HG03139 (cell line): ENCODE data around the gene CT47C1.

Source experiments
- ATAC-seq: cut with Tn5 transposase; IDR thresholded peaks from one replicate; pipeline ENCODE4 v1.9.1; 2021; ENCODE audit not compliant: unreplicated experiment

Gene CT47C1

GRCh38 chrX:119073200-119073905 is 560 bp downstream of the CT47C1 start:
- ATAC-seq = no peak

- no peak for ATAC-seq
Measured at GRCh38 chrX:119073911-119074310, 1.1 kb downstream of the CT47C1 start.

DNA sequence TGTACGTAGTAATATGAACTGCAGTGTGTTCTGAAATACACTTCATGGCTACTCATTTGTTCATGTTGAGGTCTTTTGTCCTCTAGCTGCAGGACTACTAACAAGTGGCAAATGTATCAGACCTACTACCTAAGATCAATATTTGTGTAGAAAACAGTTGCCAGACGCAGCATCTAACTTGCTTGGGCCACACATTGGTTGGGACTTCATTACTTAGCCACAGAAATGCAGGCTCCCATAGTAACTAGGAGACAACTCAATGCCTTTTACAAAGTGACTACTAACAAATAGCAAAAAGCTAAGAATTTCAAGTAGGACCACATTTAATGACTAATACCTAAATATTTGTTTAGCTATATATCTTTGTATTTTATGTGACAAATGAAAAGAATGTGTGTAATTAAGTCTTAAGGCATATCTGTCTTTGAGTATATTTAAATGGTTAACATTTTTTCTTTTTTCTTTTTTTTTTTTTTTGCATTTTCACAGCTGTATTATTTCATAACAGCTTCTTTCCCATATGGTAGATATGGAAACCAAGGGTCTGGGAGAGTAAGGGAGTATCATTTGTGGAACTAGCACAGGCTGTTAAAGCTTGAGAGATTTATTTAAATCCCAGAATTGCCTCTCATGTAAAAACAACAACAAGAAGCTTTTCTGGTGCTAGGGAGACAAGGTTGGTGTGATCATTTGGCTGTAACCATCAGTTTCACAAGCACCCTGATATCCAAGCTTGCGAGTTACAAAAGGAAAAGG is 2.7 kb downstream of the CT47C1 start:
- ATAC-seq = no peak

DNA sequence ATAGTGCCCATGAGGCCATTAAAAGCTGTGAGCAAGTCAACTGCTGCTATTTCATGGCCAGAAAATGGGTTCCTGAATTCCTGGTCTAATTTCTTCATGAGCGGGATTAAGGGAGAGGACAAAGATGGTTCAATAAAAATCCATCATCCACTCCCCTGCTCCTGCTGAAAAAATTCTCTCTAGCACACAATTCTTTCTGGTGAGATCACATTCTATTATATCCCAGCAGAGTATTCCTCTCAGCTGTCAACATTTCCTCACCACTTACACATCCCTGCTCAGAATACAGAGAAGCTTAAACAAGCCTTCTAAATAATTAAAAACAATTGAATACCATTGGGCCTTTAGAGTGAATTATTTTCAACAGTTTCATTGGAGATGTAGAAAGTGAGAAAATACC is 9.5 kb downstream of the CT47C1 start:
- no peak for ATAC-seq

DNA sequence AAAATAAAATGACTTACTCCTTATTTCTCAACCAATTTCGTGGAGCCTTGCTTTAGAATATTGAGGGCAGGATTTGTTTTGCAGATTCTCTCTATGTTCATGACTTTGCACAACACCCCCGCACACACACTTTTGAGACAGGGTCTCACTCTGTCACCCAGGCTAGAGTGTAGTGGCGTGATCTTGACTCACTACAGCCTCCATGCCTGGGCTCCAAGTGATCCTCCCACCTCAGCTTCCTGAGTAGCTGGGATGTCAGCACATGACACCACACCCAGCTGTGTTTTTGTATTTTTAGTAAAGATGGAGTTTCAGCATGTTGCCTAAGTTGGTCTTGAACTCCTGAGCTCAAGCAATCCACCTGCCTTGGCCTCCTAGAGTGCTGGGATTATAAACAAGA is 12.0 kb downstream of the CT47C1 start:
- no peak for ATAC-seq

DNA sequence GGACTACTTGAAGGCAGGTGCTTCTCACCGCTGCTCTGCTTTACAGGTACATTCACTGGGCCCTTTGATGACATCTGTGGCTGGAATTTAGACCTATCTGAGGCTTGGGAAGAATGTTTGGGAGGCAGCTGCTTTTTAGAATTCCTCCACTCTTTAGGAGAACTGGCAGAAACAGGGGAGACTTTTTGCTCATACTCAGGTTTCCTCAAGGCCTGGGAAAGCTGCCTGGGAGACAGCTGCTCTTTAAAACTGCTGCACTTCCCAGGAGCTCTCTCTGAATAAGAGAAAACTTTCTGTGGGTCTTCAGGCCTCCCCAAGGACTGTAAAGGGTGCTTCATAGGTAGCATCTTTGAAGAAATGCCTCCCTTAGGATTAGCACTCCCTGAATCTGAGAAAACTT is 14.3 kb downstream of the CT47C1 start:
- ATAC-seq = no peak

DNA sequence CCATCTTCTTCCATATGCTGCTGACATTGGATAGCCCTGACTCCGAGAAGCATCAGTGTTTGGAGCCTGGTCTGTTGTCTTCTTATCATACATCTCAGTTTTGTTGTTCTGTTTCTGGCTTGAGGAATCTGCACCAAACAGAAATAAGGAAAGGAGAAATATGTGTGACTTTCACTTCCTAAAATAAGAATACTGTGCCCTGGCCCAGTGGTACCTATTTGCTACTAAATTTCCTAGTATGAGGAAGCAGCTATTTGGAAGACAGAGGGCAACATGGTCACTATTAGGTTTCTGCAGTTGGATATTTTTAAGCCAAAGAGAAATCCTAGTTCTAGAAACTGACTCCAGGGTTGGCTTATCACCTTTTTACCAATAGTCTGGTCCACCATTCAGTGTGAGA is 16.8 kb downstream of the CT47C1 start:
- no peak for ATAC-seq

DNA sequence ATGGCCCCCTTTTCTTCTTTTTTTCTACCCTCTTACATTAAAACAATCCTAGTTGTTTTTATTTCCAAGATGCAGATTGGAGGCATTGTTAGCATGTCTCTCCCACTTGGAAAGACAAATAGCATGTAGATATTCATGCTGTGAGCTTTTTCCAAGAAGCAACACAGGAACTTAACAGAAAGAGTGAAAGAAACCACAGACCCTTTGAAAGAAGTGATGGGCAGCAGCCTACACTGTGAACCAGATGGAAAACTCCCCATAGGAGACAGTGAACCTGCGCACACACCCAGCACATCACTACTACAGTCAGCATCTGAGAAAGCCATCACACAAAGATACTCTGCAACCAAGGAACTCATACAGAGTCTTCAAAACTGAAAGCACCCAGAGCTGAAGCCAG is 17.8 kb downstream of the CT47C1 start:
- ATAC-seq = no peak

GRCh38 chrX:119093991-119094735 is 21.4 kb downstream of the CT47C1 start:
- no peak for ATAC-seq

- ATAC-seq = no peak
Measured at GRCh38 chrX:119094819-119095218, 22.0 kb downstream of the CT47C1 start.

- ATAC-seq = no peak
Measured at GRCh38 chrX:119095936-119096335, 23.1 kb downstream of the CT47C1 start.

DNA sequence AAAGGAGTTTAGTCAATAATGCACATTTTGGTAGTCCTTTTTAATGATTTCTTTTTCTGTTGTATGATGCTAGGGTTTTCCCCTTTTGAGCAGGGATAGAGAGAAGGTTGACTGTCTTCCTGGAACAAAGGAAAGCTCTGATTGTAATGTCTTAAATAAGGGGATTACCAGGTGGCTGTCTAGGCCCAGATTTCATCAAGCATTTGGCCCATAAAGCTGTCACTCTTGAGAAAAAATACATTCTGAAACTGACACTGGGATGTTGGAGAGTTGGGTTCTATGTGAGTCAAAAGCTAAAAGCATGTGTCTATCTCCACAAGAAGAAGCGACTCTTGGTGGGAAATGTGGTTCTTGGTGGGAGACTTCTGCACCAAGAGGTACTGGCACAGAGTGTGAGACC is 28.4 kb downstream of the CT47C1 start:
- no peak for ATAC-seq

DNA sequence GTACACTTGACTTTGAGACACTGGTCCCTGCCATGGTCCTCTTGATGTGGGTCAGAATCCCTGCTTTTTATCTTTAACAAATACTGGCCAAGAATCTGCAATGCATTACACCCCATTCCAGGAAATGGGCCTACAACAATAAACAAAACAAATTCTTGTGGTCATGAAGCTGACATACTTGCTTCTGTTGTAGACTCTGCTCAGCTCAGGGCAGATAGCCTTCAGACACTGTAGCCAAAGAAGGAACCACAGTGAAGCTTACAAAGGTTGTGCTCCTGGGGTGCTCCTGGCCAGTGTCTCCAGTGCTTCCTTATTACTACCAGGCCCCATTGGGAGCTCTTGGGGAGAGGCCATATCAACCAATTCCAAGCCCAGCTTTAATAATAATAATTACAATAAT is 33.0 kb downstream of the CT47C1 start:
- ATAC-seq = no peak

- no peak for ATAC-seq
Measured at GRCh38 chrX:119107206-119107605, 34.4 kb downstream of the CT47C1 start.

DNA sequence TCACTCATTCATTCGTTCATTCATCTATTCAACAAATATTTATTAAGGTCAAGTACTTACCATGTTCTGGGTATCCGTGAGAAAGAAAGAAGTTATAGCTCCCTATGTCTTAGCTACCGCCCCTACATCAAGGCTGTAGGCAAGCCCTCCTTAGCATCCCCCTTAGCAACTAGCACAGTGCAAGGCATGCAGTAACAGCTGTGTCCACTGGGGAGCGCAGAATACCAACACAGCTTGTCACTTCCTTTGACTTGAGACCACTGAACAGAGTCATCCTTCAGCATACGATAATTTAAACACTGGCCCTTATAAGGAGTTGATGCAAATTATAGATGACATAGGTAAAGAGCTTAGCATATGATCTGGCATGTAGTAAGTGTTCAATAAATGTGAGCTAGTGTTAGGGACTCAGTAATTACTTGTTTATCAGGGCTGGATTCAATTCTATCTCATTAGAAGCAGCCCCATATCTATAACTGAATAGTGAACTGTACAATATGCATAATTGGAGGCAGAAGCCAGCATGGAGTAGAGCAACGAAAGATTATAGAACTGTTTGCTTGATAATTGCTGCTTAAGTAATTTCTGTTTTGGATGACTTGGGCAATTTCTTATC is 46.1 kb downstream of the CT47C1 start:
- ATAC-seq = no peak

DNA sequence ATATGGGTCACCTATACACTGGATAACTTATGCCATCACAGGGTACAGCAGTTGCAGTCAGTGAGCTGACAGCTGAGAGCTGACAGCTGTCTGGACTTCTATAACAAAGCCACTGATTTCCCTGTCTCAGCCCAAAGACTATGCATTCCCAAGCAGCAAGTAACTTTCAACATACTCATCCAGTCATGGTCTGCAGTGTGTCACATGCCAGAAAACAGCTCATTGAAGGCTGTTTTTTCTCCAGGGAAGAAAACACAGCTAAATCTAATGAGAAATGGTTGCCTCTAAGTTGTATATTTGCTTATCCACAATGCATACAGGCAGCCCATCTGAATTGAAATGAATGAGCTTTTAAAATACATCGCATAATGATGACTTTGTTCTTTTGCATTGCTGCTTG is 48.5 kb downstream of the CT47C1 start:
- ATAC-seq = no peak
